ENCODE results near the gene ADGRE2.

Gene ADGRE2

GRCh38 chr19:14746886-14747285, 31.5 kb downstream of the ADGRE2 start:
- Histone ChIP-seq H2AFZ (ENCODE audit: low read length) (no peak overlapping the region), H2BK12ac (ENCODE audit: low read length) (no peak overlapping the region), H3K23ac (ENCODE audit: low read depth, low read length, poor library complexity) (no peak overlapping the region), H3K9ac (ENCODE audit: low read depth, low read length, poor library complexity) (no peak overlapping the region), H3K36me3 (replicated peaks in 1 of 2; ENCODE audit: control insufficient read depth in 2 of 2, insufficient read depth in 2 of 2, low read length in 2 of 2) (no peaks in the 10 kb centered on the region), H3K4me1 (ENCODE audit: control insufficient read depth in 2 of 2, insufficient read depth in 1 of 2, low read depth in 1 of 2, low read length in 2 of 2) (no peaks in the 10 kb centered on the region), H3K9me3 (replicated peaks in 1 of 2; ENCODE audit: control insufficient read depth in 2 of 2, insufficient read depth in 1 of 2, low read depth in 1 of 2, low read length in 2 of 2) (peaks cover 0 to 2% of the 10 kb centered on the region in 2 donors), H3K4ac (ENCODE audit: low read length) (no peak overlapping the region), H2BK5ac (ENCODE audit: low read length) (no peak overlapping the region), H3K14ac (ENCODE audit: low read length) (no peak overlapping the region), H2BK120ac (ENCODE audit: low read depth, low read length) (no peak overlapping the region), H2AK5ac (ENCODE audit: low read depth, low read length) (no peak overlapping the region), H3K27me3 (ENCODE audit: control insufficient read depth in 3 of 3, insufficient read depth in 3 of 3, low read depth in 1 of 3, low read length in 3 of 3) (no peaks in the 10 kb centered on the region), H3K27ac (replicated peaks; ENCODE audit: low read length) (no peak overlapping the region), H3K18ac (ENCODE audit: low read length) (no peak overlapping the region), H4K8ac (ENCODE audit: low read depth, low read length) (no peak overlapping the region), H3K4me2 (ENCODE audit: insufficient read depth, low read length, poor library complexity, severe bottlenecking) (no peak overlapping the region), H4K91ac (ENCODE audit: low read depth, low read length, poor library complexity) (no peak overlapping the region), H3K79me1 (ENCODE audit: low read depth, low read length) (no peaks in the 10 kb centered on the region), H3K4me3 (ENCODE audit: low read length in 2 of 2) (no peak overlapping the region), H2BK15ac (ENCODE audit: low read length) (no peak overlapping the region)
- DNase-seq (ENCODE audit: low spot score), result no peak
- WGBS, 2 donors (ENCODE audit: extremely low coverage in 2 of 2, insufficient read length in 2 of 2, insufficient replicate concordance in 1 of 2), result no CpG with 5 or more reads among the region's 4 CpGs

GRCh38 chr19:14735915-14736314, 42.4 kb downstream of the ADGRE2 start:
- H2BK120ac ChIP-seq (ENCODE audit: low read depth, low read length), result no peak overlapping the region
- H3K23ac ChIP-seq (ENCODE audit: low read depth, low read length, poor library complexity), result no peak overlapping the region
- WGBS, 2 donors (ENCODE audit: extremely low coverage in 2 of 2, insufficient read length in 2 of 2, insufficient replicate concordance in 1 of 2), result no CpG with 5 or more reads among the region's 5 CpGs
- H3K27ac ChIP-seq (replicated peaks; ENCODE audit: low read length), result no peak overlapping the region
- H3K18ac ChIP-seq (ENCODE audit: low read length), result no peak overlapping the region
- H3K9me3 ChIP-seq (replicated peaks in 1 of 2; ENCODE audit: control insufficient read depth in 2 of 2, insufficient read depth in 1 of 2, low read depth in 1 of 2, low read length in 2 of 2), result peaks cover 3 to 14% of the 10 kb centered on the region in 2 donors
- H4K91ac ChIP-seq (ENCODE audit: low read depth, low read length, poor library complexity), result no peak overlapping the region
- peaks cover 0 to 9% (median 0%) of the 10 kb centered on the region in 3 experiments for H3K27me3 ChIP-seq (ENCODE audit: control insufficient read depth in 3 of 3, insufficient read depth in 3 of 3, low read depth in 1 of 3, low read length in 3 of 3)
- no peak overlapping the region for H2BK12ac ChIP-seq (ENCODE audit: low read length)
- H3K4me1 ChIP-seq (ENCODE audit: control insufficient read depth in 2 of 2, insufficient read depth in 1 of 2, low read depth in 1 of 2, low read length in 2 of 2), result no peaks in the 10 kb centered on the region
- H3K9ac ChIP-seq (ENCODE audit: low read depth, low read length, poor library complexity), result no peak overlapping the region
- no peaks in the 10 kb centered on the region for H3K36me3 ChIP-seq (replicated peaks in 1 of 2; ENCODE audit: control insufficient read depth in 2 of 2, insufficient read depth in 2 of 2, low read length in 2 of 2)
- DNase-seq (ENCODE audit: low spot score), result no peak
- H3K14ac ChIP-seq (ENCODE audit: low read length), result no peak overlapping the region
- H3K4ac ChIP-seq (ENCODE audit: low read length), result no peak overlapping the region
- no peak overlapping the region for H2BK15ac ChIP-seq (ENCODE audit: low read length)
- H2BK5ac ChIP-seq (ENCODE audit: low read length), result no peak overlapping the region
- no peak overlapping the region for H2AK5ac ChIP-seq (ENCODE audit: low read depth, low read length)
- H2AFZ ChIP-seq (ENCODE audit: low read length), result no peak overlapping the region
- H3K4me3 ChIP-seq (ENCODE audit: low read length in 2 of 2), result no peak overlapping the region
- no peak overlapping the region for H3K4me2 ChIP-seq (ENCODE audit: insufficient read depth, low read length, poor library complexity, severe bottlenecking)
- H4K8ac ChIP-seq (ENCODE audit: low read depth, low read length), result no peak overlapping the region
- H3K79me1 ChIP-seq (ENCODE audit: low read depth, low read length), result no peaks in the 10 kb centered on the region

GRCh38 chr19:14733574-14733973, 44.8 kb downstream of the ADGRE2 start:
- Histone ChIP-seq H3K18ac (ENCODE audit: low read length) (no peak overlapping the region), H3K4me2 (ENCODE audit: insufficient read depth, low read length, poor library complexity, severe bottlenecking) (no peak overlapping the region), H2BK12ac (ENCODE audit: low read length) (no peak overlapping the region), H3K79me1 (ENCODE audit: low read depth, low read length) (no peaks in the 10 kb centered on the region), H4K91ac (ENCODE audit: low read depth, low read length, poor library complexity) (no peak overlapping the region), H3K9me3 (replicated peaks in 1 of 2; ENCODE audit: control insufficient read depth in 2 of 2, insufficient read depth in 1 of 2, low read depth in 1 of 2, low read length in 2 of 2) (peaks cover 7 to 21% of the 10 kb centered on the region in 2 donors), H3K23ac (ENCODE audit: low read depth, low read length, poor library complexity) (no peak overlapping the region), H2BK15ac (ENCODE audit: low read length) (no peak overlapping the region), H3K4me3 (ENCODE audit: low read length in 2 of 2) (no peak overlapping the region), H3K9ac (ENCODE audit: low read depth, low read length, poor library complexity) (no peak overlapping the region), H2AK5ac (ENCODE audit: low read depth, low read length) (no peak overlapping the region), H2BK120ac (ENCODE audit: low read depth, low read length) (no peak overlapping the region), H3K14ac (ENCODE audit: low read length) (no peak overlapping the region), H3K27me3 (ENCODE audit: control insufficient read depth in 3 of 3, insufficient read depth in 3 of 3, low read depth in 1 of 3, low read length in 3 of 3) (peaks cover 0 to 9% (median 0%) of the 10 kb centered on the region in 3 experiments), H2BK5ac (ENCODE audit: low read length) (no peak overlapping the region), H3K4me1 (ENCODE audit: control insufficient read depth in 2 of 2, insufficient read depth in 1 of 2, low read depth in 1 of 2, low read length in 2 of 2) (no peaks in the 10 kb centered on the region), H2AFZ (ENCODE audit: low read length) (no peak overlapping the region), H4K8ac (ENCODE audit: low read depth, low read length) (no peak overlapping the region), H3K36me3 (replicated peaks in 1 of 2; ENCODE audit: control insufficient read depth in 2 of 2, insufficient read depth in 2 of 2, low read length in 2 of 2) (no peaks in the 10 kb centered on the region), H3K27ac (replicated peaks; ENCODE audit: low read length) (no peak overlapping the region), H3K4ac (ENCODE audit: low read length) (no peak overlapping the region)
- no CpG with 5 or more reads among the region's 1 CpG for WGBS, 2 donors (ENCODE audit: extremely low coverage in 2 of 2, insufficient read length in 2 of 2, insufficient replicate concordance in 1 of 2)
- no peak for DNase-seq (ENCODE audit: low spot score)

- Histone ChIP-seq H3K14ac (ENCODE audit: low read length) (no peak overlapping the region), H3K9ac (ENCODE audit: low read depth, low read length, poor library complexity) (no peak overlapping the region), H3K4ac (ENCODE audit: low read length) (no peak overlapping the region), H2BK120ac (ENCODE audit: low read depth, low read length) (no peak overlapping the region), H2BK15ac (ENCODE audit: low read length) (no peak overlapping the region), H4K91ac (ENCODE audit: low read depth, low read length, poor library complexity) (no peak overlapping the region), H3K4me2 (ENCODE audit: insufficient read depth, low read length, poor library complexity, severe bottlenecking) (no peak overlapping the region), H3K27ac (replicated peaks; ENCODE audit: low read length) (no peak overlapping the region), H2AFZ (ENCODE audit: low read length) (no peak overlapping the region), H3K27me3 (ENCODE audit: control insufficient read depth in 3 of 3, insufficient read depth in 3 of 3, low read depth in 1 of 3, low read length in 3 of 3) (peaks cover 0 to 9% (median 0%) of the 10 kb centered on the region in 3 experiments), H3K9me3 (replicated peaks in 1 of 2; ENCODE audit: control insufficient read depth in 2 of 2, insufficient read depth in 1 of 2, low read depth in 1 of 2, low read length in 2 of 2) (peaks cover 7 to 24% of the 10 kb centered on the region in 2 donors), H3K23ac (ENCODE audit: low read depth, low read length, poor library complexity) (no peak overlapping the region), H2AK5ac (ENCODE audit: low read depth, low read length) (no peak overlapping the region), H2BK12ac (ENCODE audit: low read length) (no peak overlapping the region), H3K18ac (ENCODE audit: low read length) (no peak overlapping the region), H2BK5ac (ENCODE audit: low read length) (no peak overlapping the region), H4K8ac (ENCODE audit: low read depth, low read length) (no peak overlapping the region), H3K36me3 (replicated peaks in 1 of 2; ENCODE audit: control insufficient read depth in 2 of 2, insufficient read depth in 2 of 2, low read length in 2 of 2) (no peaks in the 10 kb centered on the region), H3K4me3 (ENCODE audit: low read length in 2 of 2) (no peak overlapping the region), H3K79me1 (ENCODE audit: low read depth, low read length) (no peaks in the 10 kb centered on the region), H3K4me1 (ENCODE audit: control insufficient read depth in 2 of 2, insufficient read depth in 1 of 2, low read depth in 1 of 2, low read length in 2 of 2) (no peaks in the 10 kb centered on the region)
- no peak for DNase-seq (ENCODE audit: low spot score)
These were observed 45.9 kb downstream of the ADGRE2 start for GRCh38 chr19:14732510-14732909.
